PC-9 (cell line): ENCODE results near the gene CCPG1. TPM values are rescaled to one million over a fixed set of nuclear protein-coding genes. Genes with fewer than 3 reads are reported as not detected.

Experiments used
- BruUV-seq: library from RNA; stranded (reverse); fragments of 400-500 nt; replicated peaks from 2 replicates; lab custom pipeline; 2021; lab: Mats Ljungman, UMichigan
- CTCF ChIA-PET: fragments of 300-600 bp; sonication (Branson Sonifier 250); formaldehyde crosslinking; loops from one replicate; lab custom pipeline; 2022; ENCODE audit warnings: antibody characterized with exemption; lab: Charles Lee
- POLR2A ChIA-PET: fragments of 300-600 bp; sonication (Branson Sonifier 250); formaldehyde crosslinking; loops from one replicate; lab custom pipeline; 2022; ENCODE audit warnings: antibody characterized with exemption; ENCODE audit not compliant: unreplicated experiment; lab: Charles Lee
- DNase-seq, 2 experiments: peaks; one replicate each; pipeline versions ENCODE4 v3.0.0 to v3.0.0-alpha.2; 2015 to 2022; ENCODE audit warnings: mixed read lengths in 1 of 2
- H2AFZ ChIP-seq: fragments of 200-600 bp; sonication (generic); 2 replicates; pipeline ENCODE4 v1.8.1; 2017; ENCODE audit warnings: antibody characterized with exemption
- H3F3A ChIP-seq: fragments of 200-600 bp; sonication (generic); 2 replicates; pipeline ENCODE4 v1.8.1; 2017; ENCODE audit warnings: antibody characterized with exemption, mild to moderate bottlenecking, low read depth; ENCODE audit not compliant: insufficient read depth
- H3K27ac ChIP-seq: fragments of 200-600 bp; sonication (generic); 2 replicates; pipeline ENCODE4 v1.6.1; 2016; ENCODE audit warnings: mixed run types
- H3K27me3 ChIP-seq: fragments of 200-600 bp; sonication (generic); 2 replicates; pipeline ENCODE4 v1.6.1; 2016; ENCODE audit warnings: low read depth, mixed run types; ENCODE audit not compliant: insufficient read depth
- H3K36me3 ChIP-seq: fragments of 200-600 bp; sonication (generic); 2 replicates; pipeline ENCODE4 v1.6.1; 2016; ENCODE audit warnings: low read depth, mixed run types
- H3K4me1 ChIP-seq: fragments of 200-600 bp; sonication (generic); replicated peaks from 2 replicates; pipeline ENCODE4 v1.6.1; 2016; ENCODE audit warnings: mixed run types; ENCODE audit not compliant: insufficient read depth
- H3K4me2 ChIP-seq: fragments of 200-600 bp; sonication (generic); 2 replicates; pipeline ENCODE4 v1.6.1; 2017; ENCODE audit warnings: mixed run types
- H3K4me3 ChIP-seq: fragments of 200-600 bp; sonication (generic); 2 replicates; pipeline ENCODE4 v1.6.1; 2016; ENCODE audit warnings: mixed run types
- H3K79me2 ChIP-seq: fragments of 200-600 bp; sonication (generic); 2 replicates; pipeline ENCODE4 v1.6.1; 2017; ENCODE audit warnings: low read depth, mixed run types
- H3K9me2 ChIP-seq: fragments of 200-600 bp; sonication (generic); 2 replicates; pipeline ENCODE4 v1.8.1; 2017; ENCODE audit warnings: mild to moderate bottlenecking; ENCODE audit not compliant: insufficient read depth
- H3K9me3 ChIP-seq: fragments of 200-600 bp; sonication (generic); 2 replicates; pipeline ENCODE4 v1.8.1; 2016; ENCODE audit warnings: low read depth; ENCODE audit not compliant: insufficient read depth
- H4K20me1 ChIP-seq: fragments of 200-600 bp; sonication (generic); 2 replicates; pipeline ENCODE4 v1.8.1; 2017; ENCODE audit not compliant: insufficient read depth
- CTCF ChIP-seq: fragments of 200-600 bp; sonication (generic); conservative IDR thresholded peaks from 2 replicates; pipeline ENCODE4 v1.6.1; 2017; ENCODE audit warnings: mixed run types, antibody characterized with exemption, mild to moderate bottlenecking, moderate library complexity
- EZH2 ChIP-seq: fragments of 200-600 bp; sonication (generic); IDR thresholded peaks from 2 replicates; pipeline ENCODE4 v1.8.0; 2017; ENCODE audit warnings: antibody characterized with exemption, low read depth
- intact Hi-C: fragments of 100-400 bp; cut with micrococcal nuclease; formaldehyde crosslinking; loops from one replicate; pipeline ENCODE4 v1.10.0; 2022; ENCODE audit not compliant: unreplicated experiment
- microRNA-seq: library from miRNA; unstranded; fragments of <30 nt; microRNA quantifications from one replicate; pipeline ENCODE4 v1.2.0, GENCODE V29; 2021; ENCODE audit warnings: borderline number of aligned reads, borderline replicate concordance
- total RNA-seq: library from RNA; stranded (reverse); gene quantifications from 2 replicates; pipeline ENCODE4 v1.2.3, GENCODE V29; 2021

Gene CCPG1
- total RNA-seq, 1 experiment from 2014 or later, result 26.3 TPM

- Histone ChIP-seq H3K4me3 (peak within 1 kb of the TSS; percentile 76), H3K4me1 (no peaks in the 10 kb centered on the region), H3K27ac (peak within 1 kb of the TSS; percentile 81), H3K9me2 (no peaks in the 10 kb centered on the region), H3F3A (peaks cover 8% of the 10 kb centered on the region; the same call in 1 of the 2 replicates), H3K27me3 (no peaks in the 10 kb centered on the region), H2AFZ (peak within 1 kb of the TSS; percentile 90), H3K79me2 (peaks cover 16% of the 10 kb centered on the region), H3K4me2 (peak within 1 kb of the TSS; percentile 73), H3K9me3 (no peaks in the 10 kb centered on the region), H4K20me1 (no peaks in the 10 kb centered on the region), H3K36me3 (no peaks in the 10 kb centered on the region)
- peak; percentile 64 to 80 for DNase-seq
- intact Hi-C loops, result loop anchor here (2.0 to 5.0 kb wide), 2 partner anchors 28 to 88 kb away; partner anchors contain the start of genes CCPG1 and PIERCE2
- POLR2A ChIA-PET, result interaction anchor here (0.6 kb wide), 4 partner anchors 29 to 89 kb away, joined by 3 to 18 read pairs (median 4); partner anchors contain the start of genes CCPG1 and PIERCE2
- CTCF ChIA-PET, result interaction anchor here (0.5 to 0.9 kb wide), 3 partner anchors 40 to 478 kb away, joined by 3 to 4 read pairs (median 3); partner anchors contain the start of genes CCPG1 and PIERCE2
- no peak for TF ChIP-seq CTCF
- TF ChIP-seq EZH2, result no peak
- TSS peak; percentile 68 for BruUV-seq
Measured at GRCh38 chr15:55318588-55319494, 89.3 kb downstream of the CCPG1 start, which contains the start of the genes PIGB and PIGBOS1. PIGB (plus strand) TSS chr15:55319222; CDS start chr15:55319251, 29 bp downstream. PIGBOS1 (minus strand) TSS chr15:55319123; CDS start chr15:55317792, 1,331 bp downstream.

Small RNAs within 50 kb of the gene (microRNA-seq; reads per million reads assigned to microRNA genes)
- gene MIR628, result 41.7 reads per million, percentile 40 among the genes with 10 or more reads in this experiment

Other genes with a start within 250 kb of the CCPG1 start
- 87.0 and 91.7 TPM in 2 replicates for gene RSL24D1, start 211.4 kb downstream of the CCPG1 start, total RNA-seq
- gene RAB27A, start 118.5 kb downstream of the CCPG1 start, total RNA-seq, result 11.3 and 12.3 TPM in 2 replicates
- gene PIGBOS1, start 89.2 kb downstream of the CCPG1 start, total RNA-seq, result 9.9 and 10.8 TPM in 2 replicates
- 12.2 and 17.1 TPM in 2 replicates for gene PIGB, start 89.1 kb downstream of the CCPG1 start, total RNA-seq
- 1.2 and 2.1 TPM in 2 replicates for gene PIERCE2, start 136 bp upstream of the CCPG1 start, total RNA-seq
- gene DNAAF4, start 99.9 kb upstream of the CCPG1 start, total RNA-seq, result 5.5 and 6.2 TPM in 2 replicates
- 3.9 and 5.1 TPM in 2 replicates for gene PYGO1, start 180.0 kb upstream of the CCPG1 start, total RNA-seq